GM12874 (cell line): Measurements from ENCODE around the gene MAB21L1.

ENCODE experiments used
- CTCF ChIP-seq: IDR thresholded peaks from 2 replicates; pipeline ENCODE4 v1.5.1; 2011; ENCODE audit warnings: low read depth, mild to moderate bottlenecking, control low read depth, low read length, moderate library complexity; ENCODE audit not compliant: insufficient read depth

The MAB21L1 gene

GRCh38 chr13:35502456-35502855, 26.0 kb upstream of the MAB21L1 start:
- no peak for TF ChIP-seq CTCF

- TF ChIP-seq CTCF: no peak
These were observed 25.3 kb upstream of the MAB21L1 start for GRCh38 chr13:35501661-35502235.

DNA sequence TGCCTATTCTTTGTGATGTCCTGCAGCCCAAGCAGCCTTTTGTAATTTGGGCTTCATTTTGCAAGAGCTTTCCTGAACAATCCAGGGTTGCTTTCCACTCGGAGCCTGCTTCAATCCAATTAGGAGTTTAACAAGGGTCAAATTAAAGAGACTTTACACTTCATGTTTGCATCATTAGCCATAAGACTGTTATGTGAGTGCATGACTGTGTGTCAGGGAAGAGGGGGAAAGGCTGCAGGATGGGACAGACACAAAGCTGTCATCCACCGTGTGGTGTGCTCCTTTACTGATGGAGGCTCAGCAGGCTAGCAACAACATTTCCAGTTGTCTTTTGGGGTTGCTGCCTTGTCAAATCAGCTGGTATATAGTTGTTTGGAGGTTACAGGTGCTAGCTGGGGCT, 23.7 kb upstream of the MAB21L1 start:
- TF ChIP-seq CTCF: no peak

- TF ChIP-seq CTCF: no peak
These were observed 23.2 kb upstream of the MAB21L1 start for GRCh38 chr13:35499676-35500075.

GRCh38 chr13:35499196-35499662, 22.7 kb upstream of the MAB21L1 start:
- TF ChIP-seq CTCF: no peak

- no peak for TF ChIP-seq CTCF
These were observed 21.7 kb upstream of the MAB21L1 start for GRCh38 chr13:35498231-35498630.

DNA sequence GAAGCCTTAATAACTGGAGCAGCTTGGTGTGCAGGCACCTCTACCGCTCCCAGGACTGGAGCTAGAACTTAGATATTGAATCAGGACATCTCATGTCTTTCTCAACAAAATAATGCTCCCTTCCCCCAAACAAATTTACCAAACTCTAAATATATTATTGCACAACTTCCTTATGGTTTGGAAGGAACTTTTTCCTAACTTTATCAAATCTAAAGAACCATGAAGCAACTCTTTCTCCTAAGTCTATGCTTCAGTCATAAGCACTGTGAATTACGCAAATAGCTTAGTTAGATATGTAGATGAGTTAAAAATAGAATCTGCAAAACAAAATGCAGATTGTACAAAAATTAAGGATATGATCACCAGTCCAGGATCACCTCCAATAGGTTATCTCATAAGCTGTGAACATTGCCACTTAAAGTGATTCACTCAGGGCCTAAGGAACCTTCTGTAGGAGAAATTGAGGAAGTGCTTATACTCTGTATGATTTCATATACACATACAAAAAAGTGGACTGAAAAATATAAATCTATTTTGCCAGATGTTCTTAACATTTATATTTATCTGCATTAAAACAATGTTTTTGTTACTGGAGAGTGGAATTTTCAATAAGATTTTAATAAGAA, 20.4 kb upstream of the MAB21L1 start:
- no peak for TF ChIP-seq CTCF
